ENCODE results near the gene LINGO3. TPM values are rescaled to one million over a fixed set of nuclear protein-coding genes. Genes with fewer than 3 reads are reported as not detected.
A peak's percentile ranks its signal among the peaks of the same experiment; 100 is the strongest.

LINGO3 gene
- total and polyA plus RNA-seq, 10 of the 15 experiments (the other 5 are each of a cell fraction or from before 2014, with no cell fraction given) = 0.09 to 2.0 (median 0.40) TPM; not detected in 5

- no peak for TF ChIP-seq CTCF (IDR thresholded peaks at IDR 0.05 in 2 of 3, conservative IDR thresholded peaks at IDR 0.05 in 1 of 3; ENCODE audit: control insufficient read depth in 2 of 3, extremely low read depth in 1 of 3, insufficient read depth in 1 of 3, low read depth in 3 of 3, low read length in 3 of 3)
- no peak for TF ChIP-seq MEF2B (IDR thresholded peaks at IDR 0.05; ENCODE audit: partially characterized antibody, poor library complexity, severe bottlenecking)
- TF ChIP-seq SMAD5 (IDR thresholded peaks at IDR 0.05; ENCODE audit: low read depth) = no peak
- TF ChIP-seq SREBF1 (IDR thresholded peaks at IDR 0.05; ENCODE audit: low read length) = no peak
- no peak for TF ChIP-seq ETV6 (conservative IDR thresholded peaks at IDR 0.05 in 1 of 2, IDR thresholded peaks at IDR 0.05 in 1 of 2; ENCODE audit: borderline replicate concordance in 1 of 2, low read depth in 1 of 2)
- TF ChIP-seq TCF12 (IDR thresholded peaks at IDR 0.05; ENCODE audit: low read depth, low read length) = peak; percentile 64; the same call in 1 of the 2 replicates
- no peak for TF ChIP-seq CEBPZ (IDR thresholded peaks at IDR 0.05; ENCODE audit: low read depth, low read length)
- TF ChIP-seq EGR1 (IDR thresholded peaks at IDR 0.05; ENCODE audit: borderline replicate concordance in 1 of 2, low read depth in 2 of 2, low read length in 2 of 2) = peak in 1 of 2 experiments; percentile 81; a peak in 2 of 3 replicates
- no peak for TF ChIP-seq GABPA (IDR thresholded peaks at IDR 0.05; ENCODE audit: low read depth)
- no peak for TF ChIP-seq NFIC (IDR thresholded peaks at IDR 0.05; ENCODE audit: low read depth, low read length)
- TF ChIP-seq RAD51 (IDR thresholded peaks at IDR 0.05) = peak; percentile 89
- TF ChIP-seq E2F4 (IDR thresholded peaks at IDR 0.05; ENCODE audit: low read depth, low read length) = no peak
- peak; percentile 47; the same call in 1 of the 2 replicates for TF ChIP-seq BACH1 (IDR thresholded peaks at IDR 0.05; ENCODE audit: borderline replicate concordance)
- TF ChIP-seq PBX3 (IDR thresholded peaks at IDR 0.05; ENCODE audit: insufficient replicate concordance, low read depth, low read length) = peak; percentile 35
- TF ChIP-seq NFYA (IDR thresholded peaks at IDR 0.05; ENCODE audit: borderline replicate concordance, low read depth, low read length) = no peak
- TF ChIP-seq TAF1 (IDR thresholded peaks at IDR 0.05; ENCODE audit: borderline replicate concordance, low read depth, low read length) = peak; percentile 29; the same call in 1 of the 2 replicates
- 0 out of 2 replicates have a peak, but pooled peaks have one; percentile 44 for TF ChIP-seq NKRF (conservative IDR thresholded peaks at IDR 0.05)
- no peak for TF ChIP-seq FOXK2 (IDR thresholded peaks at IDR 0.05)
- no peak for TF ChIP-seq TCF7 (IDR thresholded peaks at IDR 0.05; ENCODE audit: borderline replicate concordance)
Measured at GRCh38 chr19:2266183-2266993, 41.6 kb downstream of the LINGO3 start (continued).

Data from GM12878 (cell line).